ENCODE data around the gene FBXW4. TPM values are rescaled to one million over a fixed set of nuclear protein-coding genes. Genes with fewer than 3 reads are reported as not detected.

Gene FBXW4
- total and polyA plus RNA-seq, 7 experiments from 2014 or later = 6.1 to 105 (median 73.2) TPM

GRCh38 chr10:101708073-101708472, 13.1 kb upstream of the FBXW4 start:
- ChIA-PET CTCF (no interaction called here), POLR2A (no interaction called here)
- H3K36me3 ChIP-seq (ENCODE audit: control insufficient read depth in 2 of 3, insufficient read depth in 3 of 3, low read length in 3 of 3) = no peaks in the 10 kb centered on the region
- no peak overlapping the region for H3K4me3 ChIP-seq (ENCODE audit: low read length)
- peaks cover 20 to 60% (median 33%) of the 10 kb centered on the region in 5 donors for H3K27me3 Mint-ChIP-seq
- peak overlapping the region in 1 of 10 donors; percentile 3 for H3K4me3 Mint-ChIP-seq
- H3K9me3 ChIP-seq (ENCODE audit: control insufficient read depth in 2 of 3, low read length in 3 of 3) = no peaks in the 10 kb centered on the region
- no peak overlapping the region for H3K27ac ChIP-seq (ENCODE audit: low read depth, low read length)
- no peak for ATAC-seq
- no peaks in the 10 kb centered on the region for H3K36me3 Mint-ChIP-seq
- H3K4me1 Mint-ChIP-seq = peaks cover 0 to 32% (median 6%) of the 10 kb centered on the region in 7 donors
- DNase-seq = peak in 2 of 9 donors; percentile 7 to 12
- H3K27me3 ChIP-seq (ENCODE audit: control insufficient read depth in 2 of 2, insufficient read depth in 2 of 2, low read length in 2 of 2) = no peaks in the 10 kb centered on the region
- no peaks in the 10 kb centered on the region for H3K9me3 Mint-ChIP-seq
- peak overlapping the region in 1 of 9 donors; percentile 1 for H3K27ac Mint-ChIP-seq
- no peaks in the 10 kb centered on the region for H3K4me1 ChIP-seq (ENCODE audit: control insufficient read depth in 2 of 2, insufficient read depth in 2 of 2, low read length in 2 of 2)
- intact Hi-C loops (cut with micrococcal nuclease) = no loop called here

- H3K4me3 Mint-ChIP-seq = no peak overlapping the region
- Histone ChIP-seq H3K4me1 (ENCODE audit: control insufficient read depth in 2 of 2, insufficient read depth in 2 of 2, low read length in 2 of 2) (no peaks in the 10 kb centered on the region), H3K4me3 (ENCODE audit: low read length) (no peak overlapping the region), H3K27ac (ENCODE audit: low read depth, low read length) (no peak overlapping the region), H3K9me3 (ENCODE audit: control insufficient read depth in 2 of 3, low read length in 3 of 3) (no peaks in the 10 kb centered on the region), H3K36me3 (ENCODE audit: control insufficient read depth in 2 of 3, insufficient read depth in 3 of 3, low read length in 3 of 3) (no peaks in the 10 kb centered on the region), H3K27me3 (ENCODE audit: control insufficient read depth in 2 of 2, insufficient read depth in 2 of 2, low read length in 2 of 2) (no peaks in the 10 kb centered on the region)
- no peak overlapping the region for H3K27ac Mint-ChIP-seq
- ChIA-PET POLR2A (interaction anchor here (0.7 to 1.2 kb wide), 2 partner anchors 9 to 11 kb away, joined by 3 to 4 read pairs; partner anchors contain the start of gene FBXW4), CTCF (interaction anchor here (0.7 kb wide), 1 partner anchor 237 kb away, joined by 3 read pairs; no protein-coding TSS in a partner anchor)
- DNase-seq (no peak), ATAC-seq (no peak)
- intact Hi-C loops (cut with micrococcal nuclease) = no loop called here
- H3K4me1 Mint-ChIP-seq = peaks cover 0 to 39% (median 5%) of the 10 kb centered on the region in 7 donors
- peaks cover 16 to 45% (median 26%) of the 10 kb centered on the region in 5 donors for H3K27me3 Mint-ChIP-seq
- H3K9me3 Mint-ChIP-seq = no peaks in the 10 kb centered on the region
- peaks cover 0 to 11% (median 4%) of the 10 kb centered on the region in 5 donors for H3K36me3 Mint-ChIP-seq
Observed at GRCh38 chr10:101704331-101704730, 9.4 kb upstream of the FBXW4 start.

GRCh38 chr10:101696632-101697031, 1.7 kb upstream of the FBXW4 start:
- ChIA-PET CTCF (no interaction called here), POLR2A (no interaction called here)
- peak overlapping the region in 6 of 9 donors; percentile 2 to 100 (median 48) for H3K27ac Mint-ChIP-seq
- H3K27me3 ChIP-seq (ENCODE audit: control insufficient read depth in 2 of 2, insufficient read depth in 2 of 2, low read length in 2 of 2) = no peaks in the 10 kb centered on the region
- H3K36me3 Mint-ChIP-seq = peaks cover 0 to 11% (median 4%) of the 10 kb centered on the region in 5 donors
- H3K27me3 Mint-ChIP-seq = no peaks in the 10 kb centered on the region
- no peak for ATAC-seq
- intact Hi-C loops (cut with micrococcal nuclease) = loop anchor here (10.0 kb wide), 2 partner anchors 118 to 342 kb away; partner anchors contain the start of genes BTRC (in 1 of the 2) and OGA (in 1 of the 2)
- H3K4me3 Mint-ChIP-seq = peak overlapping the region in 6 of 10 donors; percentile 4 to 95 (median 54)
- no peak overlapping the region for H3K4me3 ChIP-seq (ENCODE audit: low read length)
- no peaks in the 10 kb centered on the region for H3K9me3 ChIP-seq (ENCODE audit: control insufficient read depth in 2 of 3, low read length in 3 of 3)
- H3K27ac ChIP-seq (ENCODE audit: low read depth, low read length) = no peak overlapping the region
- peaks cover 14 to 21% of the 10 kb centered on the region in 2 donors for H3K4me1 ChIP-seq (ENCODE audit: control insufficient read depth in 2 of 2, insufficient read depth in 2 of 2, low read length in 2 of 2)
- peaks cover 0 to 2% (median 0%) of the 10 kb centered on the region in 11 donors for H3K9me3 Mint-ChIP-seq
- H3K4me1 Mint-ChIP-seq = peaks cover 18 to 34% (median 21%) of the 10 kb centered on the region in 7 donors
- peaks cover 0 to 4% (median 0%) of the 10 kb centered on the region in 3 experiments for H3K36me3 ChIP-seq (ENCODE audit: control insufficient read depth in 2 of 3, insufficient read depth in 3 of 3, low read length in 3 of 3)
- DNase-seq = no peak

GRCh38 chr10:101695404-101695890, 477 bp upstream of the FBXW4 start:
- H3K9me3 Mint-ChIP-seq = peaks cover 0 to 2% (median 0%) of the 10 kb centered on the region in 11 donors
- no peak for ATAC-seq
- POLR2A ChIA-PET = interaction anchor here (0.6 to 3.2 kb wide), 6 partner anchors 9 to 554 kb away, joined by 3 to 15 read pairs (median 3); partner anchors contain the start of genes DPCD, OGA and POLL
- H3K9me3 ChIP-seq (ENCODE audit: control insufficient read depth in 2 of 3, low read length in 3 of 3) = no peaks in the 10 kb centered on the region
- H3K36me3 Mint-ChIP-seq = peaks cover 0 to 11% (median 4%) of the 10 kb centered on the region in 5 donors
- H3K4me3 Mint-ChIP-seq = peak overlapping the region; percentile 78 to 98 (median 89)
- peak overlapping the region; percentile 58 for H3K4me3 ChIP-seq (ENCODE audit: low read length)
- DNase-seq = no peak
- H3K4me1 Mint-ChIP-seq = peaks cover 28 to 46% (median 32%) of the 10 kb centered on the region in 7 donors
- intact Hi-C loops (cut with micrococcal nuclease) = loop anchor here (2.0 to 10.0 kb wide), 3 partner anchors 85 to 341 kb away; partner anchors contain the start of genes BTRC (in 1 of the 2) and OGA (in 1 of the 2)
- peak overlapping the region; percentile 81 to 100 (median 94) for H3K27ac Mint-ChIP-seq
- peak overlapping the region; percentile 99 for H3K27ac ChIP-seq (ENCODE audit: low read depth, low read length)
- H3K27me3 ChIP-seq (ENCODE audit: control insufficient read depth in 2 of 2, insufficient read depth in 2 of 2, low read length in 2 of 2) = no peaks in the 10 kb centered on the region
- H3K27me3 Mint-ChIP-seq = no peaks in the 10 kb centered on the region
- peaks cover 21 to 26% of the 10 kb centered on the region in 2 donors for H3K4me1 ChIP-seq (ENCODE audit: control insufficient read depth in 2 of 2, insufficient read depth in 2 of 2, low read length in 2 of 2)
- peaks cover 0 to 4% (median 0%) of the 10 kb centered on the region in 3 experiments for H3K36me3 ChIP-seq (ENCODE audit: control insufficient read depth in 2 of 3, insufficient read depth in 3 of 3, low read length in 3 of 3)
- CTCF ChIA-PET = interaction anchor here (0.6 to 2.2 kb wide), 2 partner anchors 85 to 475 kb away, joined by 3 to 5 read pairs; no protein-coding TSS in a partner anchor

- H3K4me1 Mint-ChIP-seq = peaks cover 33 to 59% (median 45%) of the 10 kb centered on the region in 7 donors
- no peaks in the 10 kb centered on the region for H3K9me3 ChIP-seq (ENCODE audit: control insufficient read depth in 2 of 3, low read length in 3 of 3)
- H3K4me3 ChIP-seq (ENCODE audit: low read length) = peak overlapping the region; percentile 57
- H3K27ac Mint-ChIP-seq = peak overlapping the region; percentile 94 to 100 (median 99)
- peaks cover 0 to 2% (median 0%) of the 10 kb centered on the region in 11 donors for H3K9me3 Mint-ChIP-seq
- peak; percentile 77 for ATAC-seq
- peak; percentile 60 to 81 (median 73) for DNase-seq
- intact Hi-C loops (cut with micrococcal nuclease) = loop anchor here (1.0 to 10.0 kb wide), 12 partner anchors 87 to 813 kb away; partner anchors contain the start of genes BTRC (in 1 of the 2), DPCD (in 1 of the 2), GBF1 (in 1 of the 2) and HPS6 (in 1 of the 2)
- no peaks in the 10 kb centered on the region for H3K27me3 ChIP-seq (ENCODE audit: control insufficient read depth in 2 of 2, insufficient read depth in 2 of 2, low read length in 2 of 2)
- H3K4me3 Mint-ChIP-seq = peak overlapping the region; percentile 93 to 98 (median 96)
- peaks cover 0 to 12% (median 0%) of the 10 kb centered on the region in 5 donors for H3K36me3 Mint-ChIP-seq
- no peaks in the 10 kb centered on the region for H3K27me3 Mint-ChIP-seq
- peaks cover 0 to 4% (median 0%) of the 10 kb centered on the region in 3 experiments for H3K36me3 ChIP-seq (ENCODE audit: control insufficient read depth in 2 of 3, insufficient read depth in 3 of 3, low read length in 3 of 3)
- ChIA-PET CTCF (interaction anchor here (0.9 to 2.2 kb wide), 2 partner anchors 13 to 87 kb away, joined by 3 to 5 read pairs; no protein-coding TSS in a partner anchor), POLR2A (interaction anchor here (0.5 to 3.2 kb wide), 11 partner anchors 8 to 1656 kb away, joined by 3 to 15 read pairs (median 4); partner anchors contain the start of genes ARMH3 and OGA)
- peaks cover 21 to 28% of the 10 kb centered on the region in 2 donors for H3K4me1 ChIP-seq (ENCODE audit: control insufficient read depth in 2 of 2, insufficient read depth in 2 of 2, low read length in 2 of 2)
- H3K27ac ChIP-seq (ENCODE audit: low read depth, low read length) = peak overlapping the region; percentile 99
Observed at GRCh38 chr10:101693978-101694673, 844 bp downstream of the FBXW4 start.

GRCh38 chr10:101693651-101693977, 1.4 kb downstream of the FBXW4 start:
- Mint-ChIP-seq H3K27me3 (no peaks in the 10 kb centered on the region), H3K27ac (peak overlapping the region; percentile 94 to 100 (median 98)), H3K9me3 (peaks cover 0 to 2% (median 0%) of the 10 kb centered on the region in 11 donors), H3K4me1 (peaks cover 33 to 64% (median 50%) of the 10 kb centered on the region in 7 donors), H3K36me3 (peaks cover 0 to 12% (median 0%) of the 10 kb centered on the region in 5 donors), H3K4me3 (peak overlapping the region; percentile 93 to 98 (median 96))
- Histone ChIP-seq H3K9me3 (ENCODE audit: control insufficient read depth in 2 of 3, low read length in 3 of 3) (no peaks in the 10 kb centered on the region), H3K36me3 (ENCODE audit: control insufficient read depth in 2 of 3, insufficient read depth in 3 of 3, low read length in 3 of 3) (peaks cover 0 to 4% (median 0%) of the 10 kb centered on the region in 3 experiments), H3K27me3 (ENCODE audit: control insufficient read depth in 2 of 2, insufficient read depth in 2 of 2, low read length in 2 of 2) (no peaks in the 10 kb centered on the region), H3K4me1 (ENCODE audit: control insufficient read depth in 2 of 2, insufficient read depth in 2 of 2, low read length in 2 of 2) (peaks cover 21 to 28% of the 10 kb centered on the region in 2 donors), H3K27ac (ENCODE audit: low read depth, low read length) (peak overlapping the region; percentile 99), H3K4me3 (ENCODE audit: low read length) (peak overlapping the region; percentile 57)
- ChIA-PET CTCF (interaction anchor here (2.2 kb wide), 1 partner anchor 87 kb away, joined by 5 read pairs; no protein-coding TSS in a partner anchor), POLR2A (interaction anchor here (0.5 to 3.2 kb wide), 8 partner anchors 10 to 1657 kb away, joined by 3 to 15 read pairs (median 4); partner anchors contain the start of gene OGA)
- DNase-seq (peak in 1 of 9 donors; percentile 10), ATAC-seq (peak; percentile 12)
- intact Hi-C loops (cut with micrococcal nuclease) = loop anchor here (5.0 to 10.0 kb wide), 8 partner anchors 121 to 814 kb away; partner anchors contain the start of genes BTRC (in 1 of the 2), GBF1 (in 1 of the 2), HPS6 (in 1 of the 2) and KCNIP2 (in 1 of the 2)
